Right lobe of liver (tissue), 4 donors: ENCODE measurements around the gene NR6A1.

Experiments
- POLR2A ChIP-seq: fragments of 450-650 bp; IDR thresholded peaks from one replicate; pipeline ENCODE4 v1.6.1; 2017; ENCODE audit warnings: antibody characterized with exemption, mild to moderate bottlenecking
- TF ChIP-seq, protein P1 (sequence below), 4 donors: fragments of 200-600 bp in 3 of 4; fragments of 450-650 bp in 1 of 4; IDR thresholded peaks; one replicate each; pipeline versions ENCODE4 v1.5.1 to v1.8.0; 2016 to 2022; ENCODE audit warnings: antibody characterized with exemption in 4 of 4, mild to moderate bottlenecking in 2 of 4
- donor health status: DM: no; HTN: no; CAD: no.
- donor health status: DM: no; HTN: no; CAD: no.
- donor health status: DM: no; HTN: yes; CAD: no.

DNA sequence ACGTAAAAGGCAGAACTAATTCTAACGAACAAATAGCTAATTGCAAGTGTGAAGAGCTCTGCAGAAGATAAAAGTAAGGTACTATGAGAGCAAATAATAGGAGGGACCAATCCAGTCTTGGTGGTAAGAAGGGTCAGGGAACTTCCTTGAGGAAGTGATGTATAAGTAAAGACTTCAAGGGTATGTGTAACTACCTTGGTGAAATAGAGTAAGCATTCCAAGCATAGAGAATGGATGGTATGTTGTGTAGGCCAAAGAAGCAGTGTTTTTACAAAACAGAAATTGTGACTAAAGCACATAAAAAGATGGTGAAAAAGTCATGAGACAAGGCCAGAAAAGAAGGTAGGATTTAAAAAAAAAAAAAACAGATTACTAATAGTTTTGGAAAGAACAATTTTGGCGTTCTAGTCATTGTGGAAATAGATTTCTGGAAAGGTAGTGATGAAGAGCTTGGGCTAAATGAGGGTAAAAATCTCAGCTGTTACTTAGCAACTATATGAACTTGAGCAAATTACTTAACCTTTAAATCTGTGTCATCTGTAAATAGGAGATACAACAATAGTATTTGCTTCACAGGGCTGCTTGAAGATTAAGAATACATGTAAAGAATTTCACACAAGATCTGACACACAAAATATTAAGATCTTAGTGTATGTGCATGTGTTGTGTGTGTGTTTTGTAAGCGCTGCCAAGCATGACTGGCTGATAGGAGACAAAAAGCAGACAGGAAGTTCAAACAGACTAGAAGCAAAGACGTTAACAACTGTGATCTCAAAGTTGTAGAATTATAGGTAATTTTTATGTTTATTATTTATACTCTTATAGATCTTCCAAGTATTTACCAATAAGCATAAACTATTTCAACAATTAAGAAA is 73.5 kb downstream of the NR6A1 start:
- no peak for TF ChIP-seq POLR2A
- TF ChIP-seq, protein P1, sequence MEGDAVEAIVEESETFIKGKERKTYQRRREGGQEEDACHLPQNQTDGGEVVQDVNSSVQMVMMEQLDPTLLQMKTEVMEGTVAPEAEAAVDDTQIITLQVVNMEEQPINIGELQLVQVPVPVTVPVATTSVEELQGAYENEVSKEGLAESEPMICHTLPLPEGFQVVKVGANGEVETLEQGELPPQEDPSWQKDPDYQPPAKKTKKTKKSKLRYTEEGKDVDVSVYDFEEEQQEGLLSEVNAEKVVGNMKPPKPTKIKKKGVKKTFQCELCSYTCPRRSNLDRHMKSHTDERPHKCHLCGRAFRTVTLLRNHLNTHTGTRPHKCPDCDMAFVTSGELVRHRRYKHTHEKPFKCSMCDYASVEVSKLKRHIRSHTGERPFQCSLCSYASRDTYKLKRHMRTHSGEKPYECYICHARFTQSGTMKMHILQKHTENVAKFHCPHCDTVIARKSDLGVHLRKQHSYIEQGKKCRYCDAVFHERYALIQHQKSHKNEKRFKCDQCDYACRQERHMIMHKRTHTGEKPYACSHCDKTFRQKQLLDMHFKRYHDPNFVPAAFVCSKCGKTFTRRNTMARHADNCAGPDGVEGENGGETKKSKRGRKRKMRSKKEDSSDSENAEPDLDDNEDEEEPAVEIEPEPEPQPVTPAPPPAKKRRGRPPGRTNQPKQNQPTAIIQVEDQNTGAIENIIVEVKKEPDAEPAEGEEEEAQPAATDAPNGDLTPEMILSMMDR (IDR thresholded peaks at IDR 0.05): no peak
